Measurements from ENCODE around the gene BRCC3. TPM values are rescaled to one million over a fixed set of nuclear protein-coding genes. Genes with fewer than 3 reads are reported as not detected.

The BRCC3 gene
- total and polyA plus RNA-seq, 2 donors (not counting 3 experiments of a cell fraction or from before 2014, with no cell fraction given) = 12.4 to 25.5 TPM

DNA sequence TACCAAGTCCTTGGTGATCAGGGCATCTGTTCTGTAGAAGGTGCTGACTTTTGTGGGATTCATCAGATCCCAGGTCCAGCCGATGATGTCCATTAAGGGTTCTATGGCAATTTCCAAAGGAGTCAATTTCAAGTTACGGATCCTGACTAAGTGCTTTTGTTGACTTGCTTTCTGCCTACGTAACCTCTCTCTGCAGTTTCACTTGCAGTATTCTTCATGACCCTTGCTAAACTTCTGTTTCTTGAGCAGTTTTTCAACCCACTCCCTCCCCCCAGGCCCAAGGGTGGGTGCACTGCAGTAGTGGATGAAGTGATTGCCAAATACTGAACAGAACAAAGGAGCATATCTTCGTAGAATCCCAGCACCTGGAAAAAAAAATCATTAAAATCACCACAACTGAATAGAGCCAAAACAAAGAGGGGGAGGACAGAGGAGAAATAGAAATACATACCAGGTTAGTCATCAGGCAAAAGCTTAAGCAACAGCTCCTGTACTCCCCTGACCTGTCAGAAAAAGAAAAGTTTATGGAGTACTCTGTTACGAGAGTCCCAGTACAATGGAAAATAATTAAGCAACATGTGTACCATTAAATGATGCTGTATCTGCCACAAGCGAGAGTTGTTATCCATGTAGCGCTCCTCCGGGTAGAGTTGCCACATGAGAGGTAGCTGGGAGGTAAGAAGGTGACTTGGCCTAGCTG is 6.1 kb upstream of the BRCC3 start:
- Histone ChIP-seq H4K20me1 (replicated peaks; ENCODE audit: control insufficient read depth, extremely low read depth, insufficient read depth, low read length) (no peaks in the 10 kb centered on the region), H3K9me1 (replicated peaks; ENCODE audit: control insufficient read depth, extremely low read depth, insufficient read depth, low read length) (no peaks in the 10 kb centered on the region), H3K4me1 (ENCODE audit: control insufficient read depth, extremely low read depth, insufficient read depth, low read length) (peaks cover 16% of the 10 kb centered on the region), H3K4me2 (ENCODE audit: insufficient read depth, low read length) (no peak overlapping the region), H3K36me3 (ENCODE audit: control insufficient read depth in 2 of 2, extremely low read depth in 1 of 2, insufficient read depth in 2 of 2, low read length in 2 of 2) (no peaks in the 10 kb centered on the region), H2AFZ (ENCODE audit: low read depth, low read length) (no peak overlapping the region), H3K27me3 (ENCODE audit: control insufficient read depth in 2 of 2, insufficient read depth in 2 of 2, low read length in 2 of 2) (no peaks in the 10 kb centered on the region), H3K9me3 (replicated peaks; ENCODE audit: control insufficient read depth, insufficient read depth, low read length) (no peaks in the 10 kb centered on the region), H3K27ac (ENCODE audit: insufficient read depth, low read depth, low read length) (no peak overlapping the region), H3K79me2 (ENCODE audit: control insufficient read depth, insufficient read depth, low read length) (peaks cover 21% of the 10 kb centered on the region), H3K4me3 (replicated peaks in 1 of 3; ENCODE audit: insufficient read depth in 1 of 3, low read depth in 1 of 3, low read length in 3 of 3) (no peak overlapping the region), H3K9ac (replicated peaks; ENCODE audit: extremely low read depth, insufficient read depth, low read length) (no peak overlapping the region)
- no peak for FAIRE-seq
- CTCF ChIA-PET = no interaction called here
- intact Hi-C loops (cut with micrococcal nuclease) = no loop called here
- POLR2A ChIA-PET = no interaction called here
- TF ChIP-seq, protein P1, sequence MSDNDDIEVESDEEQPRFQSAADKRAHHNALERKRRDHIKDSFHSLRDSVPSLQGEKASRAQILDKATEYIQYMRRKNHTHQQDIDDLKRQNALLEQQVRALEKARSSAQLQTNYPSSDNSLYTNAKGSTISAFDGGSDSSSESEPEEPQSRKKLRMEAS (IDR thresholded peaks at IDR 0.05; ENCODE audit: insufficient read depth, insufficient read length) = no peak
- TF ChIP-seq FOS (IDR thresholded peaks at IDR 0.05; ENCODE audit: borderline replicate concordance, insufficient read depth, low read length) (no peak), EZH2 (IDR thresholded peaks at IDR 0.05; ENCODE audit: borderline replicate concordance, low read depth, low read length, severe bottlenecking) (no peak), JUN (IDR thresholded peaks at IDR 0.05; ENCODE audit: borderline replicate concordance, insufficient read depth, insufficient read length, low read depth) (no peak), GATA2 (IDR thresholded peaks at IDR 0.05; ENCODE audit: insufficient read depth, insufficient read length, low read depth, low read length) (no peak), POLR2A (IDR thresholded peaks at IDR 0.05; ENCODE audit: low read depth, low read length) (no peak), POLR2AphosphoS5 (IDR thresholded peaks at IDR 0.05; ENCODE audit: insufficient read depth, low read depth, low read length) (no peak), MYC (IDR thresholded peaks at IDR 0.05; ENCODE audit: low read depth, low read length) (no peak)
- TF ChIP-seq, protein P2, sequence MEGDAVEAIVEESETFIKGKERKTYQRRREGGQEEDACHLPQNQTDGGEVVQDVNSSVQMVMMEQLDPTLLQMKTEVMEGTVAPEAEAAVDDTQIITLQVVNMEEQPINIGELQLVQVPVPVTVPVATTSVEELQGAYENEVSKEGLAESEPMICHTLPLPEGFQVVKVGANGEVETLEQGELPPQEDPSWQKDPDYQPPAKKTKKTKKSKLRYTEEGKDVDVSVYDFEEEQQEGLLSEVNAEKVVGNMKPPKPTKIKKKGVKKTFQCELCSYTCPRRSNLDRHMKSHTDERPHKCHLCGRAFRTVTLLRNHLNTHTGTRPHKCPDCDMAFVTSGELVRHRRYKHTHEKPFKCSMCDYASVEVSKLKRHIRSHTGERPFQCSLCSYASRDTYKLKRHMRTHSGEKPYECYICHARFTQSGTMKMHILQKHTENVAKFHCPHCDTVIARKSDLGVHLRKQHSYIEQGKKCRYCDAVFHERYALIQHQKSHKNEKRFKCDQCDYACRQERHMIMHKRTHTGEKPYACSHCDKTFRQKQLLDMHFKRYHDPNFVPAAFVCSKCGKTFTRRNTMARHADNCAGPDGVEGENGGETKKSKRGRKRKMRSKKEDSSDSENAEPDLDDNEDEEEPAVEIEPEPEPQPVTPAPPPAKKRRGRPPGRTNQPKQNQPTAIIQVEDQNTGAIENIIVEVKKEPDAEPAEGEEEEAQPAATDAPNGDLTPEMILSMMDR (IDR thresholded peaks at IDR 0.05; ENCODE audit: extremely low read depth in 1 of 2, insufficient read depth in 1 of 2, low read depth in 1 of 2, low read length in 2 of 2) = no peak
- DNase-seq (ENCODE audit: low read depth, low spot score) = no peak
- dilution Hi-C loops (cut with MboI; ENCODE audit: extremely low pct_ligation_motif_present, low sequenced_read_pairs) = no loop called here
- no TSS peak for BruUV-seq (replicated peaks)

Data from endothelial cell of umbilical vein (primary cell).